ENCODE measurements around the gene VPS33A.

DNA sequence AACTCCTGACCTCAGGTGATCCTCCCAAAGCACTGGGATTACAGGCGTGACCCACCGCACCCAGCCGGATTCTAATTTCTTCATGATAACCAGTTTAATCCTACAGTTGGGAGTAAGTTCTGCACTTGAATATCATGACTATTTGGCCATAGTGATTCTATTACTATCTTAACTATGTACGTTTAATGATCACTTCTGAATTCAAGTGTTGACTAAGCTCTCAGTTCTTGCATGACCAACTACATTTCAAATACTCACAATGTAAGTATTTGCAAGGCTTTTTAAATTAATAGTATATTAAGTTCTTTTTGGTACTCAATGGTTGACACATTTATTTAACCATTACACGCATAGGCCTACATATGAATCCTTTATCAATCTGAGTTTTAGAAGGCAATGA lies 17.4 kb upstream of the VPS33A start:
- TF ChIP-seq EP300 (IDR thresholded peaks at IDR 0.05) (no peak), POLR2AphosphoS5 (IDR thresholded peaks at IDR 0.05) (no peak)
- TF ChIP-seq, protein P1, sequence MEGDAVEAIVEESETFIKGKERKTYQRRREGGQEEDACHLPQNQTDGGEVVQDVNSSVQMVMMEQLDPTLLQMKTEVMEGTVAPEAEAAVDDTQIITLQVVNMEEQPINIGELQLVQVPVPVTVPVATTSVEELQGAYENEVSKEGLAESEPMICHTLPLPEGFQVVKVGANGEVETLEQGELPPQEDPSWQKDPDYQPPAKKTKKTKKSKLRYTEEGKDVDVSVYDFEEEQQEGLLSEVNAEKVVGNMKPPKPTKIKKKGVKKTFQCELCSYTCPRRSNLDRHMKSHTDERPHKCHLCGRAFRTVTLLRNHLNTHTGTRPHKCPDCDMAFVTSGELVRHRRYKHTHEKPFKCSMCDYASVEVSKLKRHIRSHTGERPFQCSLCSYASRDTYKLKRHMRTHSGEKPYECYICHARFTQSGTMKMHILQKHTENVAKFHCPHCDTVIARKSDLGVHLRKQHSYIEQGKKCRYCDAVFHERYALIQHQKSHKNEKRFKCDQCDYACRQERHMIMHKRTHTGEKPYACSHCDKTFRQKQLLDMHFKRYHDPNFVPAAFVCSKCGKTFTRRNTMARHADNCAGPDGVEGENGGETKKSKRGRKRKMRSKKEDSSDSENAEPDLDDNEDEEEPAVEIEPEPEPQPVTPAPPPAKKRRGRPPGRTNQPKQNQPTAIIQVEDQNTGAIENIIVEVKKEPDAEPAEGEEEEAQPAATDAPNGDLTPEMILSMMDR (IDR thresholded peaks at IDR 0.05), result no peak
